ENCODE results near the gene ADGRV1.

DNA sequence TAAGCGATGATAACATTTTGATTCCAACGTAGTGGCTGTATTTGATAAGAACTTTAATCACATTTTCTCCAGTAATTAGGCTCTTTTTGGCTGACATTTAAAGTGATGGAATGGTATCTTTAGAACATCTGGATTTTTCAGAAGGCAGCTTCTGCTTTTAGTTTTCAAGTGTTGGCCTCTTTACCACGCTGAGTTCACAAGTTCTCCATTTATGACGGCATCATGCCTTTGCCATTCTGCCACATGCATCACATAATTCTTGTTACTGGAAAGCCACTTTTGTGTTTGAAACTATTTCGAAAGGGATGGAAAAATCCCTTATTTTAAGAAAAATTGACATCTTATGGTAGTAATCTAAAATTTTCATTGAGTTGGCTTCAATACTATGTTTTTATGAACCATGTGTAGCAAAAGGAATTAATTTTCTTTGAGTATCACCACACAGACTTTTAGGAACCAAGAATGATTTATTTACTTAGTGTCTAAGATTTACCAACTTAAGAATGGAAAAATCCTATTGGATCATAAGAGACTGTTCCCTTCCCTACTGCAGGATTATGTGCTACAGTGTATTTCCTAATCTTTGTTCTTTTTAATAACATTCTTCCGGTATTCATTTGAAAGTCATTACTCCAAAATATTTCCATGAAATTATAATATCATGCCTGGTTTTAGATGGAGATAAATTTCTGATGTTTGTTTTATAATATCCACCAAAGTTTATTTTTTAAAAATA, 344.2 kb downstream of the ADGRV1 start:
- TF ChIP-seq, protein P1, sequence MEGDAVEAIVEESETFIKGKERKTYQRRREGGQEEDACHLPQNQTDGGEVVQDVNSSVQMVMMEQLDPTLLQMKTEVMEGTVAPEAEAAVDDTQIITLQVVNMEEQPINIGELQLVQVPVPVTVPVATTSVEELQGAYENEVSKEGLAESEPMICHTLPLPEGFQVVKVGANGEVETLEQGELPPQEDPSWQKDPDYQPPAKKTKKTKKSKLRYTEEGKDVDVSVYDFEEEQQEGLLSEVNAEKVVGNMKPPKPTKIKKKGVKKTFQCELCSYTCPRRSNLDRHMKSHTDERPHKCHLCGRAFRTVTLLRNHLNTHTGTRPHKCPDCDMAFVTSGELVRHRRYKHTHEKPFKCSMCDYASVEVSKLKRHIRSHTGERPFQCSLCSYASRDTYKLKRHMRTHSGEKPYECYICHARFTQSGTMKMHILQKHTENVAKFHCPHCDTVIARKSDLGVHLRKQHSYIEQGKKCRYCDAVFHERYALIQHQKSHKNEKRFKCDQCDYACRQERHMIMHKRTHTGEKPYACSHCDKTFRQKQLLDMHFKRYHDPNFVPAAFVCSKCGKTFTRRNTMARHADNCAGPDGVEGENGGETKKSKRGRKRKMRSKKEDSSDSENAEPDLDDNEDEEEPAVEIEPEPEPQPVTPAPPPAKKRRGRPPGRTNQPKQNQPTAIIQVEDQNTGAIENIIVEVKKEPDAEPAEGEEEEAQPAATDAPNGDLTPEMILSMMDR (IDR thresholded peaks at IDR 0.05): no peak
- TF ChIP-seq POLR2A (IDR thresholded peaks at IDR 0.05): no peak
